ENCODE results near the gene SH3RF2. TPM values are rescaled to one million over a fixed set of nuclear protein-coding genes. Genes with fewer than 3 reads are reported as not detected.

The SH3RF2 gene
- total RNA-seq, 1 donor from 2014 or later: 0.36 TPM

- Histone ChIP-seq H3K4me3 (no peak overlapping the region), H3F3A (ENCODE audit: low read depth) (no peaks in the 10 kb centered on the region), H3K36me3 (no peaks in the 10 kb centered on the region), H3K9ac (no peak overlapping the region), H3K4me1 (no peaks in the 10 kb centered on the region), H3K9me3 (ENCODE audit: low read depth) (no peaks in the 10 kb centered on the region), H4K20me1 (ENCODE audit: low read depth) (no peaks in the 10 kb centered on the region), H3K79me2 (ENCODE audit: low read depth) (no peaks in the 10 kb centered on the region), H3K27ac (no peak overlapping the region), H3K27me3 (no peaks in the 10 kb centered on the region), H3K4me2 (no peak overlapping the region), H2AFZ (replicated peaks) (no peak overlapping the region)
- H3K27me3 Mint-ChIP-seq (ENCODE audit: insufficient read depth, low read depth): peaks cover 2% of the 10 kb centered on the region
- no peak for TF ChIP-seq EZH2 (IDR thresholded peaks at IDR 0.05)
- TF ChIP-seq, protein P1, sequence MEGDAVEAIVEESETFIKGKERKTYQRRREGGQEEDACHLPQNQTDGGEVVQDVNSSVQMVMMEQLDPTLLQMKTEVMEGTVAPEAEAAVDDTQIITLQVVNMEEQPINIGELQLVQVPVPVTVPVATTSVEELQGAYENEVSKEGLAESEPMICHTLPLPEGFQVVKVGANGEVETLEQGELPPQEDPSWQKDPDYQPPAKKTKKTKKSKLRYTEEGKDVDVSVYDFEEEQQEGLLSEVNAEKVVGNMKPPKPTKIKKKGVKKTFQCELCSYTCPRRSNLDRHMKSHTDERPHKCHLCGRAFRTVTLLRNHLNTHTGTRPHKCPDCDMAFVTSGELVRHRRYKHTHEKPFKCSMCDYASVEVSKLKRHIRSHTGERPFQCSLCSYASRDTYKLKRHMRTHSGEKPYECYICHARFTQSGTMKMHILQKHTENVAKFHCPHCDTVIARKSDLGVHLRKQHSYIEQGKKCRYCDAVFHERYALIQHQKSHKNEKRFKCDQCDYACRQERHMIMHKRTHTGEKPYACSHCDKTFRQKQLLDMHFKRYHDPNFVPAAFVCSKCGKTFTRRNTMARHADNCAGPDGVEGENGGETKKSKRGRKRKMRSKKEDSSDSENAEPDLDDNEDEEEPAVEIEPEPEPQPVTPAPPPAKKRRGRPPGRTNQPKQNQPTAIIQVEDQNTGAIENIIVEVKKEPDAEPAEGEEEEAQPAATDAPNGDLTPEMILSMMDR (IDR thresholded peaks at IDR 0.05): no peak
- no peak for TF ChIP-seq EZH2phosphoT487 (IDR thresholded peaks at IDR 0.05)
- H3K36me3 Mint-ChIP-seq: no peaks in the 10 kb centered on the region
- no peak overlapping the region for H3K4me3 Mint-ChIP-seq
- DNase-seq (ENCODE audit: low spot score): no peak
- no peaks in the 10 kb centered on the region for H3K9me3 Mint-ChIP-seq
- no peaks in the 10 kb centered on the region for H3K4me1 Mint-ChIP-seq
- H3K27ac Mint-ChIP-seq: no peak overlapping the region
Measured at GRCh38 chr5:145965804-145966203, 29.4 kb downstream of the SH3RF2 start.

GRCh38 chr5:145967296-145967695, 30.9 kb downstream of the SH3RF2 start:
- no peak overlapping the region for H2AFZ ChIP-seq (replicated peaks)
- Mint-ChIP-seq H3K4me3 (no peak overlapping the region), H3K36me3 (no peaks in the 10 kb centered on the region), H3K4me1 (no peaks in the 10 kb centered on the region), H3K27ac (no peak overlapping the region), H3K9me3 (no peaks in the 10 kb centered on the region), H3K27me3 (ENCODE audit: insufficient read depth, low read depth) (peaks cover 2% of the 10 kb centered on the region)
- TF ChIP-seq EZH2 (IDR thresholded peaks at IDR 0.05) (no peak), EZH2phosphoT487 (IDR thresholded peaks at IDR 0.05) (no peak)
- TF ChIP-seq, protein P1 (IDR thresholded peaks at IDR 0.05): no peak
- no peaks in the 10 kb centered on the region for H3K9me3 ChIP-seq (ENCODE audit: low read depth)
- no peaks in the 10 kb centered on the region for H4K20me1 ChIP-seq (ENCODE audit: low read depth)
- no peaks in the 10 kb centered on the region for H3K79me2 ChIP-seq (ENCODE audit: low read depth)
- no peak overlapping the region for H3K4me3 ChIP-seq
- no peak overlapping the region for H3K4me2 ChIP-seq
- no peaks in the 10 kb centered on the region for H3K36me3 ChIP-seq
- H3K27me3 ChIP-seq: no peaks in the 10 kb centered on the region
- H3K27ac ChIP-seq: no peak overlapping the region
- H3F3A ChIP-seq (ENCODE audit: low read depth): no peaks in the 10 kb centered on the region
- H3K4me1 ChIP-seq: no peaks in the 10 kb centered on the region
- H3K9ac ChIP-seq: no peak overlapping the region
- no peak for DNase-seq (ENCODE audit: low spot score)

- Mint-ChIP-seq H3K36me3 (no peaks in the 10 kb centered on the region), H3K4me3 (no peak overlapping the region), H3K27me3 (ENCODE audit: insufficient read depth, low read depth) (peaks cover 2% of the 10 kb centered on the region), H3K27ac (no peak overlapping the region), H3K4me1 (no peaks in the 10 kb centered on the region), H3K9me3 (no peaks in the 10 kb centered on the region)
- no peaks in the 10 kb centered on the region for H3F3A ChIP-seq (ENCODE audit: low read depth)
- TF ChIP-seq EZH2 (IDR thresholded peaks at IDR 0.05): no peak
- TF ChIP-seq EZH2phosphoT487 (IDR thresholded peaks at IDR 0.05): no peak
- TF ChIP-seq, protein P1 (IDR thresholded peaks at IDR 0.05): no peak
- no peaks in the 10 kb centered on the region for H3K36me3 ChIP-seq
- H3K4me1 ChIP-seq: no peaks in the 10 kb centered on the region
- no peak overlapping the region for H3K9ac ChIP-seq
- H3K9me3 ChIP-seq (ENCODE audit: low read depth): no peaks in the 10 kb centered on the region
- no peaks in the 10 kb centered on the region for H3K79me2 ChIP-seq (ENCODE audit: low read depth)
- no peak overlapping the region for H3K27ac ChIP-seq
- DNase-seq (ENCODE audit: low spot score): no peak
- no peaks in the 10 kb centered on the region for H4K20me1 ChIP-seq (ENCODE audit: low read depth)
- H3K4me3 ChIP-seq: no peak overlapping the region
- no peak overlapping the region for H2AFZ ChIP-seq (replicated peaks)
- H3K27me3 ChIP-seq: no peaks in the 10 kb centered on the region
- H3K4me2 ChIP-seq: no peak overlapping the region
Measured at GRCh38 chr5:145968970-145969713, 32.8 kb downstream of the SH3RF2 start.

All from neural progenitor cell (in vitro differentiated cells).